HUES48 (cell line): ENCODE measurements around the gene TRAK1.

Experiments
- H3K27ac ChIP-seq: one replicate; pipeline ENCODE4 v1.7.0; 2013; ENCODE audit warnings: low read depth, low read length, inconsistent platforms
- H3K27me3 ChIP-seq: 2 replicates; pipeline ENCODE4 v1.6.1; 2013; ENCODE audit warnings: mild to moderate bottlenecking, low read length; ENCODE audit not compliant: control insufficient read depth, insufficient read depth
- H3K36me3 ChIP-seq: 2 replicates; pipeline ENCODE4 v1.6.1; 2013; ENCODE audit warnings: low read length; ENCODE audit not compliant: control insufficient read depth, insufficient read depth
- H3K4me1 ChIP-seq: 2 replicates; pipeline ENCODE4 v1.6.1; 2013; ENCODE audit warnings: mild to moderate bottlenecking, low read length; ENCODE audit not compliant: control insufficient read depth, insufficient read depth
- H3K4me3 ChIP-seq: 2 replicates; pipeline ENCODE4 v1.5.1; 2013; ENCODE audit warnings: mild to moderate bottlenecking, low read depth, low read length
- H3K9ac ChIP-seq: 2 replicates; pipeline ENCODE4 v1.6.1; 2013; ENCODE audit warnings: mild to moderate bottlenecking, low read depth, low read length, moderate library complexity
- H3K9me3 ChIP-seq: 2 replicates; pipeline ENCODE4 v1.6.1; 2013; ENCODE audit warnings: low read length; ENCODE audit not compliant: control insufficient read depth, insufficient read depth

TRAK1 gene

GRCh38 chr3:42116466-42116865 is 25.3 kb downstream of the TRAK1 start:
- no peak overlapping the region for H3K27ac ChIP-seq
- H3K4me3 ChIP-seq = no peak overlapping the region
- no peaks in the 10 kb centered on the region for H3K36me3 ChIP-seq
- no peaks in the 10 kb centered on the region for H3K4me1 ChIP-seq
- H3K27me3 ChIP-seq = no peaks in the 10 kb centered on the region
- H3K9ac ChIP-seq = no peak overlapping the region
- H3K9me3 ChIP-seq = no peaks in the 10 kb centered on the region

GRCh38 chr3:42117175-42118008 is 26.2 kb downstream of the TRAK1 start:
- Histone ChIP-seq H3K9ac (no peak overlapping the region), H3K27ac (no peak overlapping the region), H3K9me3 (no peaks in the 10 kb centered on the region), H3K36me3 (no peaks in the 10 kb centered on the region), H3K27me3 (no peaks in the 10 kb centered on the region), H3K4me1 (peaks cover 1% of the 10 kb centered on the region; the same call in 1 of the 2 replicates), H3K4me3 (no peak overlapping the region)

- H3K4me1 ChIP-seq = peaks cover 12% of the 10 kb centered on the region; the same call in 1 of the 2 replicates
- H3K9me3 ChIP-seq = no peaks in the 10 kb centered on the region
- H3K27ac ChIP-seq = no peak overlapping the region
- no peaks in the 10 kb centered on the region for H3K27me3 ChIP-seq
- no peak overlapping the region for H3K9ac ChIP-seq
- no peak overlapping the region for H3K4me3 ChIP-seq
- H3K36me3 ChIP-seq = no peaks in the 10 kb centered on the region
Observed at GRCh38 chr3:42118762-42119361, 27.7 kb downstream of the TRAK1 start.

- Histone ChIP-seq H3K4me3 (no peak overlapping the region), H3K4me1 (peaks cover 12% of the 10 kb centered on the region; the same call in 1 of the 2 replicates), H3K9me3 (no peaks in the 10 kb centered on the region), H3K27ac (no peak overlapping the region), H3K27me3 (no peaks in the 10 kb centered on the region), H3K36me3 (no peaks in the 10 kb centered on the region), H3K9ac (no peak overlapping the region)
Observed at GRCh38 chr3:42119561-42120355, 28.6 kb downstream of the TRAK1 start.

DNA sequence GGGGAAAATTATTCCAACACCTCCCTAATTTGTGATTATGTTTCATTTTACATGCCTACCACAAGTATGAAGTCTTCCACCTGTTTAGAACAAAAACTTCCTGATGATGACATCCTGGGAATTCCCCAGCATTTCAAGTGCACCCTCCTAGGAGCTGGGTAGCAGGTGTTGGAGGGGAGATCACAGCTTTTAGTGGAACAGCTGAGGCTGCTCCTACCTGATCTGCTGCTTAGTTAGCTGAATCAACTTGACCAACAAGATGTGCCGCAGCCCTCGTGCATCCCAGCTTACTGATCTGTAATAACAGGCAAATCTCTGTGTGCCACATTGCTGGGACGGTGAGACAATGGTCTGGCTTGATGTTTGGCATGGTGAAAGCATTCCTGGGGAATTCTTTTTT is 29.7 kb downstream of the TRAK1 start:
- Histone ChIP-seq H3K27me3 (no peaks in the 10 kb centered on the region), H3K4me1 (peaks cover 12% of the 10 kb centered on the region; the same call in 1 of the 2 replicates), H3K4me3 (no peak overlapping the region), H3K9me3 (no peaks in the 10 kb centered on the region), H3K27ac (no peak overlapping the region), H3K9ac (no peak overlapping the region), H3K36me3 (no peaks in the 10 kb centered on the region; the same call in 1 of the 2 replicates)

DNA sequence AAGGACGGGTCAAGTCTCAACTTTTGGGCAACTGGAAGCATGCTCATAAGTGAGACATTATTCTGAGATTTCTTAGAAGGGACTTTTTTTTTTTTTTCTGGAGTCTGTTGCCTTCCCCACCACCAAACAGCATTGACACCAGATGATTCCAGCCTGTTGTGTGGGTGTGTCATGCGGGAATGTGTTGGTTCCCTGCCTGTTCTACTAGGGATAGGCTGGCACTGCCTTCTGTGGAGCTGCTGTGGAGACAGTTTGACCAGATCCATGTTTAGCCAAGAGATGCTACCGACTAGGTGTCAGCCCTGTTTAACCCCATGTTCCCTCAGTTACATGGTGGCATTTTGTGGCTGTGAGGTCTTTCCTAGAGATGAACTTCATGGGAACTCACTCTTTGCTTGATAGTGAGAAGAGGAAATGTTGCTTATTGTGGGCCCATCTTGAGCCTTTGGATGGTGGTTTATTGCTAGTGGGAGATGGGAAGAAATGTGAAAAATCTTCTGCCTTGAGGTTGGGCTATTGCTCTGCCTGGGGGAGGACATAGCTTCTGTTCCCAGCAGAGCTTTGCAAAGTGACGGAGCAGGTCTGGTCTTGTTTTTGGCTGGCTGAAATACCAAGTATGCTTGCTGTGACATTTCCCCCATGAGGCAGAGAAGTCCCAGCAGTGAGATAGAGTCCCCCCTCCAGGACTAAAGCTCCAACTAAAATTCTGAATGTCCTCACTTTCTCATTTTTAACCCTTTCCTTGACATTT is 31.3 kb downstream of the TRAK1 start:
- peaks cover 7% of the 10 kb centered on the region for H3K36me3 ChIP-seq
- no peaks in the 10 kb centered on the region for H3K27me3 ChIP-seq
- H3K9ac ChIP-seq = no peak overlapping the region
- no peaks in the 10 kb centered on the region for H3K9me3 ChIP-seq
- no peak overlapping the region for H3K4me3 ChIP-seq
- peaks cover 12% of the 10 kb centered on the region; the same call in 1 of the 2 replicates for H3K4me1 ChIP-seq
- H3K27ac ChIP-seq = peak overlapping the region; percentile 54

- no peaks in the 10 kb centered on the region for H3K27me3 ChIP-seq
- peaks cover 9% of the 10 kb centered on the region for H3K36me3 ChIP-seq
- peaks cover 12% of the 10 kb centered on the region; the same call in 1 of the 2 replicates for H3K4me1 ChIP-seq
- no peak overlapping the region for H3K9ac ChIP-seq
- H3K27ac ChIP-seq = peak overlapping the region; percentile 54
- H3K4me3 ChIP-seq = no peak overlapping the region
- H3K9me3 ChIP-seq = no peaks in the 10 kb centered on the region
Observed at GRCh38 chr3:42123012-42123581, 31.9 kb downstream of the TRAK1 start.

DNA sequence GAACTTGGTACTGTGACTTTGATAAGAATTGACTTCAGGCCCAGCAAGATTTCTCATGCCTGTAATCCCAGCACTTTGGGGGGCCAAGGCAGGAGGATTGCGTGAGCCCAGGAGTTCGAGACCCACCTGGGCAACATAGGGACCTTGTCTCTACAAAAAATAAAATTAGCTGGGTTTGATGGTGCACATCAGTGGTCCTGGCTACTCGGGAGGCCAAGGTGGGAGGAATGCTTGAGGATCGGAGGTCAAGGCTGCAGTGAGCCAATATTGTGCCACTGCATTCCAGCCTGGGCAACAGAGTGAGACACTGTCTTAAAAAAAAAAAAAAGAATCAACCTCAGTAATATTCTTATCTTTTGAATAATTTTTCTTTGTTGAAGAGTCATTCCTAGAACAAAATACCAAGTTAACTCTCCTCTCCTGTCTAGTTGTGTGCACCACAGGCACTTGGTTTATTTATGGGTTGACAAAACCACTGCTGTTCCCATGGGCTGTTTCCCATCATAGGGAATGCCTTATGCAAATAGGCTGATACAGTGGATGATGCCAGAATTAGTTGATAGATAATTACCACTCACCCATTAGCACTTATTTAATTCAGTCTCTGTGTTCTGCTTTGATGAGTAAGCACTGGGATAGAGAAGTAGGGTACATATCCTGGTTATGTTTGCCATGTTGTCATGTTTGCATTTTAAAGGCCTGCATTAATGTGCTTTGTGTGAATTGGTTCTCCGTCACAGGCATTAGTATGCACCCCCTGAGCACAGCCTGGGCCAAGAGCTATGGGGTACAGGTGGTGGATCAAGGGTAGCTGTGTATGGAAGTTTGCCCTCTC is 32.9 kb downstream of the TRAK1 start:
- Histone ChIP-seq H3K36me3 (peaks cover 9% of the 10 kb centered on the region), H3K4me1 (peaks cover 12% of the 10 kb centered on the region; the same call in 1 of the 2 replicates), H3K9me3 (no peaks in the 10 kb centered on the region), H3K9ac (no peak overlapping the region), H3K27ac (no peak overlapping the region), H3K4me3 (no peak overlapping the region), H3K27me3 (no peaks in the 10 kb centered on the region)

DNA sequence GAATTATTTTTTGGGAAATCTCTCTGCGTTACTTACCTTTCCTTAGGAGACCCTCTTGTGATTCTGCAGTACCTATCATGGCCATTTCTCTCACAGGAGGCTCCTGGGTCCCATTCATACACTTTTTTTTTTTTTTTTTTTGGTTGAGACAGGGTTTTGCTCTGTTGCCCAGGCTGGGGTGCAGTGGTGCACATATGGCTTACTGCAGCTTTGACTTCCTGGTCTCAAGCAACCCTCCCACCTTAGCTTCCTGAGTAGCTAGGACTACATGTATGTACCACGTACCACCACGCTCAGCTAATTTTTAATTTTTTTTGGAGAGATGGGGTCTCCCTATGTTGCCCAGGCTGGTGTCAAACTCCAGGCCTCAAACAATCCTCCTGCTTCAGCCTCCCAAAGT is 36.1 kb downstream of the TRAK1 start:
- Histone ChIP-seq H3K4me3 (no peak overlapping the region), H3K9me3 (no peaks in the 10 kb centered on the region), H3K9ac (no peak overlapping the region), H3K27ac (no peak overlapping the region), H3K36me3 (peaks cover 9% of the 10 kb centered on the region), H3K27me3 (no peaks in the 10 kb centered on the region), H3K4me1 (peaks cover 22% of the 10 kb centered on the region)
